Posterior vena cava (tissue), 2 donors: ENCODE results near the gene VAV2. TPM values are rescaled to one million over a fixed set of nuclear protein-coding genes. Genes with fewer than 3 reads are reported as not detected.
"Not testable (repeated sequence)": the region's sequence is repeated elsewhere in the genome, so short reads cannot be mapped to it uniquely, and the experiment has no call there.

ENCODE experiments used
- DNase-seq: peaks from one replicate; pipeline ENCODE4 v3.0.0-alpha.2; 2020; ENCODE audit warnings: low spot score
- intact Hi-C, 2 donors: fragments of 100-400 bp; cut with DNase I; formaldehyde crosslinking; loops; one replicate each; pipeline versions ENCODE4 v1.14.1 to v1.14.2; 2022 to 2023
- total RNA-seq, 2 donors: library from RNA; stranded (reverse); fragmentation: NEBNext Ultra II Directional; extraction: Animal tissue kit (Norgen Biotek cat#: 25700); gene quantifications; one replicate each; pipeline ENCODE4 v1.2.1, GENCODE V29; 2021
- donor health status: DM: yes; HTN: yes; CAD: no.
- donor health status: DM: yes; HTN: yes; CAD: no.

VAV2 gene
- total RNA-seq, 2 donors from 2014 or later = 12.9 to 17.9 TPM

GRCh38 chr9:133962341-133962740, 29.8 kb downstream of the VAV2 start:
- DNase-seq = no peak
- intact Hi-C loops = no loop called here

- no peak for DNase-seq
- intact Hi-C loops = no loop called here
These were observed 30.6 kb downstream of the VAV2 start for GRCh38 chr9:133961226-133962165.

DNA sequence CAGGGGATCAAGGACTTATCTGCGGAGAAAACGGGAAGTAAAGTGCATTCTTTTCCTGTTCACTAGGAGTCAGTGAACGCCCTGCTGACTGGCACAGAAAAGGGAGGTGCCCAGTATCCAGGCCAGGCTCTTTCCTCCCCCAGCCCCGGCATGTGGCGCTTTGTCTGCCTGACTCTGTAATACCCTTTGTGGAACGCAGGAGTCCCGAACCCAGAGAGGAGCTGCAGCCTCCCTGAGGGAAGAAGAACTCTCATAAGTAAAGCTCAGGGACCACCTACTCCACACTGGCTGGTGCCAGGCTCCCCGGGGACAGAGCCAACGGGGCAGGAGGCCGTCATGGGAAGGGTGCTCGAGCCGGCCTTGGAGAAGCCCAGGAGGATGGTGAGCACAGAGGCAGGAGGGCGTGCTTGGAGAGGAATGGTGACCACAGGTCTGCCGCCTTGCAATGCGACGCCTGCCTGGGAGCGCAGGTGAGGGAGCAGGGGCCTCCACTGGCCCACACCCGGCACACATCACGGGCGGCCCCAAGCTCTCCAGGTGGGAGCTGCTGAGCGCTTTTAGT, 31.5 kb downstream of the VAV2 start:
- intact Hi-C loops = no loop called here
- no peak for DNase-seq

DNA sequence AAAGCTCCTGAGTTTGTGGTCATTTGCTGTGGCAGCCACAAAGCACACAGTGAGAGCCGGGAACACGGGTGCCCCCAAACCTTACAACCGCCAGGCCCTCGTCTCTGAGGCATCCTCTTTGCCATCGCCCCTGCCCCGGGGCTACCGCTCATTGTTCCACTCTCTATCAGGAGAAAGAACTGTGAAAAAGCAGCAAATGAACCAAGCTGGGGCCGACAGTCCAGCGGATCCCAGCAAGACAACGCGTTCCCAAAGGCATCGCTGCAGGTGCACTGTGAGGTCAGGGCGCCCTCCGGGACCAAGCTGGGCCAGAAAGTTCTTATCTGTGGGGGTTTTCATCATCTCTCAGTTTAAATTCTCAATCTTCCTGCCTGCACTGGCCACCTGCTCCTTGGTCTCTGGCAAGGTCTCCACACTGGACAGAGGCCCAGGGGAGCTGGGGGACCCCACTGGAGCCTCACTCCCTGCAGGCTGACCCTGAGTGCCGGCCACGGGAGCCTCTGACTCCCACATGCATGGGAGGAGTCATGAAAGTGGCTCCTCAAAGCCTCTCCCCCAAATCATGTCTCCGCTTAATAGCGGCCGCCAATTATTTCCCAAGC, 32.1 kb downstream of the VAV2 start:
- DNase-seq = no peak
- intact Hi-C loops = no loop called here

DNA sequence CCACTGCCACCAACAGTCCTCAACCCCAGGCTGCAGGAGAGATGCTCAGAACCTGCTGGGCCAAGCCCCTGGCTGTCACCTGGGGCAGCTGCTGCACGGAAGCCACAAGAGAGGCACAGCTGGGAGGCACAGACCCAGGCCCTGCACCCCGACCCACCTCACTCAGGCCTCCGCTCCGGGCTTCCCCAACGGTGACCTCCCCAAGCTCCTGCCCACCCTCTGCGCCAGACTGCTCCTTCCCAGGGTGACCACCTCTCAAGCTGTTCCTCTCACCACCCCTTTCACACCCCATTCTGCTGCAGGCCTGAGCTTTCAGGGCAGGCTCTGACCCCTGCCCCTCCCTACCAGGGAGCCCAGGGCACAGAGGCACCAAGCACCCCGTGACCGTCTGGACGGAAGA, 33.0 kb downstream of the VAV2 start:
- intact Hi-C loops = no loop called here

DNA sequence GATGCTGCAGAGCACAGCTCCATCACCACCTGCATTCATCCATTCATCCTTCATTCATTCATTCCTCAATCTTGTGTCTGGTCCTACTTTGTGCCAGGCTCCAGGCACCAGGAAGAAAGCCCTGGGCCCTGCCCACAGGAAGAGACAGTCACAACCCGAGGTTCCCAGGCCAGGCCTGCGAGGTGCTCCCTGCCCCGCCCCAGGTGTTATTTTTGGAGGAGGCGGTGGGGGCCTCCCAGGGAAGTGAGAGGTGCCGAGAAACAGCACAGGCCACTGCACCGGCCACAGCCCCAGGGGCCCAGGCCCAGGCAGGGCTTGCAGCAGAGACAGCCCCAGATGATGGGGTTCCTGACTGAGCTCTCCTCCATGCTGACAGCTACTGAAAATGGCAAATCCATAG, 33.4 kb downstream of the VAV2 start:
- intact Hi-C loops = no loop called here
- DNase-seq = no peak

More for the DNA sequence above, 33.0 kb downstream of the VAV2 start:
- DNase-seq = no peak

DNA sequence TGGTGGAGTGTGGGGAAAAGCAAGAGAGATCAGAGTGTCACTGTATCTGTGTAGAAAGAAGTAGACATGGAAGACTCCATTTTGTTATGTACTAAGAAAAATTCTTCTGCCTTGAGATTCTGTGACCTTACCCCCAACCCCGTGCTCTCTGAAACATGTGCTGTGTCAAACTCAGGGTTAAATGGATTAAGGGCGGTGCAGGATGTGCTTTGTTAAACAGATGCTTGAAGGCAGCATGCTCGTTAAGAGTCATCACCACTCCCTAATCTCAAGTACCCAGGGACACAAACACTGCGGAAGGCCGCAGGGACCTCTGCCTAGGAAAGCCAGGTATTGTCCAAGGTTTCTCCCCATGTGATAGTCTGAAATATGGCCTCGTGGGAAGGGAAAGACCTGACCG, 34.4 kb downstream of the VAV2 start:
- intact Hi-C loops = not testable (repeated sequence)

GRCh38 chr9:133957328-133957727, 34.8 kb downstream of the VAV2 start:
- intact Hi-C loops = no loop called here
- no peak for DNase-seq

More for the DNA sequence above, 34.4 kb downstream of the VAV2 start:
- not testable (repeated sequence) for DNase-seq

- DNase-seq = no peak
- intact Hi-C loops = no loop called here
These were observed 35.5 kb downstream of the VAV2 start for GRCh38 chr9:133956520-133957076.

DNA sequence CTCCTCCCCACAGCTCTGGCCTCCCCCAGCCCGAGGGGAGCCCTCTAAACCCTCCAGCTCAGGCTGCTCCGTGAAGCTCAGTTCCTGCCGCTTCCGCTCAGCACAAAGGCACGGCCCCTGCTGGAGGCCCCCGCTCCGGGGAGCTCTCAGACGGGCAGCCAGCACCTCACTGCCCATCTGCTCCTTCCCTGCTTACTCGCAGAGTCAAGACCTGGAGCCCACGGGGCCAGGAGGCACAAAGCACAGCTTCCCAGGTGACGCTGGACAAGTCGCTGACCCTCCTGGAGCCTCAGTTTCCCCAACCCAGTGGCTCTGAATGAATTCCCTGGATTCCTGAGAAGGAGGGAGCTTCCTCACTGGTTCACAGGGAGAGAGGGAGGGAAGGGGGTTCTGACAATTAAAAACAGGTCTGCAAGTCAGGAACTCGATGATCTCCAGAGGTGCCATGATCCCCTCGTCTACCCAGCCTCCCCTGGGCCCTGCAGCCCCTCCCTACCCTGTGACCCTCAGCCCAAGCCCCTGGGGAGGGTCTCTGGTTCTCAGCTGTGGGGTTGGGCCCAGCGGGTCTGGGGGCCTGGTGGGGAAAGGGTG, 36.2 kb downstream of the VAV2 start:
- DNase-seq = no peak
- intact Hi-C loops = no loop called here

DNA sequence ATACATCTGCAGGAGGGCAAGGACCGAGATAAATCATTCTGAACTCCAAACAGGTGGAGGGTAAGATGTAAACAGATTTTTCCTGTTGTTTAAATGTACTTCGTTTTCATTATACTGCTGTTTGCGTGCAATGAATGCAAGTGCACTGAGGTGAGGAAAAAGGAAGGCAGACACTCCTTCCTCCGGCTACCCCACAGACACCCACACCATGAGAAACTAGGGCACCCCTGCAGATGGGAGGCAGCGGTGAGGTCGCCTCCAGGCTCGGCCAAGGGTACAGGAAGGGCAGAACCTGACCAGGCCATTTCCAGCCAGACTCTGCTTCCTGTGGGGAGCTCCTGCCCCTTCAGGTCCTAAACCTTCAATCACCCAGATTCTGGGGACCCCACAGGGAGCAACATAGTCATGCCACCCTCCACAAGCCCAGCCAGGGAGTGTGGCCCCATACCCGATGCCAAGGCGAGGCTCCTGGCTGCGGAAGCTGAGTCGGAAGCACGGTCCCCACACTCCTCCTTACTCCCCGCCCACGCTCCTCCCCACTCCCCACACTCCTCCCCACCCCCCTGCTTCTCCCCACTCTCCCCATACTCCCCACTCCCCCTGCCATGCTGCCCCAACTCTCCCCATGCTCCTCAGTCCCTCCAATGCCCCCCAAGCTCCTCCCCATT, 37.1 kb downstream of the VAV2 start:
- intact Hi-C loops = no loop called here

DNA sequence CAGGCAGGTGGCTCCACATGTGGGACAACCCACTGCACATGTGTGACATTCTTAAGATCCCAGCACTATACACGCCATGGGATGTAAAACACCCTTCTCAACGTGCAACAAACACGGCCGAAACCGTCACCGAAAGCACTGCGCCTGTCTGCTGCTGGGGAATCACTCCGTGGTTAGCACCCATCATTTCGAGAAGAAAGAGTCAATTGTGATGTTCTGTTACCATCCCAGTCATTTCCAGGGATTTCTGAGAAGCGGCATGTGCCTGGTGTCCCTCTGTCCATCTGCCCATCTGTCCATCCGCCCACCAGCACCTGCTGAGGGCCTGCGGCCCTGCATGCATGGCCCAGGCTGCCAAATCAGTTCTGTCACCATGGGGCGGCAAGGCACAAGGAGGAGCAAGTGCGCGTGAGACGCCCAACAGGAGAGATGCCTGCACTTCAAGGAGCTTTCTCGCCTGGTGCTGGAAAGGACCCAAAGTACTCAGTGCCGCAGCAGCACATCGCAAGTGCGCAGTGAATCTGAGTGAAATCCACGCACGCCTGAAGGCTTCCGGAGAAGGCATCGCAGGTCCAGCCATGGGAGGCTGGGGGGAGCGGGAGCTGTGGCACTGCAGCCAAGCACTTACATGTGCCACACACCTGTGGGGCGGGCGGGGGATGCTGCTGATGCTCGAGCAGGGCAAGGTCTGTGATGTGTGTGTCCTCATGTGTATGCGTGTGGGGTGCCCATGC, 38.0 kb downstream of the VAV2 start:
- DNase-seq = no peak

More for the DNA sequence above, 37.1 kb downstream of the VAV2 start:
- no peak for DNase-seq

GRCh38 chr9:133953621-133953975, 38.5 kb downstream of the VAV2 start:
- no peak for DNase-seq
- intact Hi-C loops = no loop called here

More for the DNA sequence above, 38.0 kb downstream of the VAV2 start:
- intact Hi-C loops = no loop called here

DNA sequence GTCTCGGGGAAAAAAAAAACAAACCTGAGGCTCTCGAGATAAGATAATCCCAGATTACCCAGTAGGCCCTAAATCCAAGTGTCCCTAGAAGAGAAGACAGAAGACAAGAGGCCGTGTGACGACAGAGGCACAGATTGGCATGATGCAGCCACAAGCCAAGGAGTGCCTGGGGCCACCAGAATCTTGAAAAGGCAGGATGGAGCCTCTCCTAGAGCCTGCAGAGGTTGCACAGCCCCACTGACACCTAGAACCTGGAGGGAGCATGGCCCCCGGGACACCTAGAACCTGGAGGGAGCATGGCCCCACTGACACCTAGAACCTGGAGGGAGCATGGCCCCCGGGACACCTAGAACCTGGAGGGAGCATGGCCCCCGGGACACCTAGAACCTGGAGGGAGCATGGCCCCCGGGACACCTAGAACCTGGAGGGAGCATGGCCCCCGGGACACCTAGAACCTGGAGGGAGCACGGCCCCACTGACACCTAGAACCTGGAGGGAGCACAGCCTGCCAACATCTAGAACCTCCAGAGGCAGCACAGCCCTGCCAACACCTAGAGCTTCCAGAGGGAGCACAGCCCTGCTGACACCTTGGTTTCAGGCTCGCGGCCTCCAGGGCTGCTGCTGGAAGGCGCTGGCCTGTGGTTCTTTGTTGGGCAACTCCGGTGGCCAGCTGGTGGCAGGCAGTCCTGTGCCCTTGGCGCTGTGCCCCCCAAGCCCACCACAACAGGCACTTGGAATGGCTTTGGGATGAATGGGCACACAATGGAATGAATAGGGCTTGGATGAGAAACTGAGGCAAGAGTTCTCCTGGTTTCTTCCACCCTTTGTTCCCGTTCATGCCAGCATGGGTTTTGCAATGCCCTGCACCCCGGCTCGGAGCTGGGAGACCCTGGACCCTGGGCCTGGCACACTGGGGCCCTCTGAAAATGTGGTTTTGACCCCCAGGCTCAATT, 39.2 kb downstream of the VAV2 start:
- no peak for DNase-seq
- intact Hi-C loops = no loop called here

- no peak for DNase-seq
- intact Hi-C loops = no loop called here
These were observed 40.9 kb downstream of the VAV2 start for GRCh38 chr9:133951265-133951664.

- intact Hi-C loops = no loop called here
- no peak for DNase-seq
These were observed 41.5 kb downstream of the VAV2 start for GRCh38 chr9:133950629-133951111.

- intact Hi-C loops = no loop called here
- no peak for DNase-seq
These were observed 41.9 kb downstream of the VAV2 start for GRCh38 chr9:133950192-133950591.
